ENCODE measurements around the gene CDH23.
A peak's percentile ranks its signal among the peaks of the same experiment; 100 is the strongest.

CDH23 gene

DNA sequence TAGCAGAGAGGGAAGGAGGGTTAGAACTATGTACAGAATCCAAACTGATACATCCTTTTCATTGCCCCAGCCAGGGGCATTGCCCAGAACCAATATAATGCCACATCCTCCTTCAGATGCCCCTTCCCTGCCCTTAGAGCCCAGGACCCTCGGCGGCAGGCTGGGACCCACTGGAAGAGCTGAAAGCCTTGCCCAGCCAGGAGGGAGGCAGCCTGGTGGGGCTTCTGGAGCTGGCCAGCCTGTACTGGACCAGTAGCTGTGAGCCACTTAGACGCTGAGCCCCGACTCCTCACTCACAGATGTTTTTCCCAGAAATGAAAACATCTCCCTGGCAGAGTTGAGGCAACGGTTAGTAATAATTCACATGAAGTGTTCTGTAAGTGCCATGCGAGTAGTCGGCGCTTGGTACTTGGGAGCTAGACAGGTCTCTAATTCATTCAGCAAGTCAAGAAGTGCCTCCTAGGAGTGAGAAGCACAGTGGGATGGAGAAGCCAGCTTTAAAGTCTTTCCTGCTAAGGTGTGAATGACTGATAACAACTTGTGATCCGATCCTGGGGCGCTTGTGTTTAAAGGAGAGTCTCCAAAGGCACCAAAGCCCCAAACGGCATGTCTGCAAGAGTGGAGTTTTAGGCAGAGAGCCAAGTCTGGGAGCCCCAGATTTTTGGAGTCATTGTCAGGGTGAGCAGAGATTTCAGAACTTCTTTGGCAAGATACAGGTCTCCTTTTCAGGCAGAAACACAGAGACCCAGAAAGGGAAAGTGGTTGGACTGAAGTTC, 366.8 kb downstream of the CDH23 start:
- no peak for TF ChIP-seq JUND (IDR thresholded peaks at IDR 0.05; ENCODE audit: low read depth)
- no peak for DNase-seq (ENCODE audit: low read depth in 1 of 2, low spot score in 1 of 2)
- in situ Hi-C loops (cut with HindIII; ENCODE audit: low pct_unique_long_range_greater_than_20kb, low sequenced_read_pairs): no loop called here

DNA sequence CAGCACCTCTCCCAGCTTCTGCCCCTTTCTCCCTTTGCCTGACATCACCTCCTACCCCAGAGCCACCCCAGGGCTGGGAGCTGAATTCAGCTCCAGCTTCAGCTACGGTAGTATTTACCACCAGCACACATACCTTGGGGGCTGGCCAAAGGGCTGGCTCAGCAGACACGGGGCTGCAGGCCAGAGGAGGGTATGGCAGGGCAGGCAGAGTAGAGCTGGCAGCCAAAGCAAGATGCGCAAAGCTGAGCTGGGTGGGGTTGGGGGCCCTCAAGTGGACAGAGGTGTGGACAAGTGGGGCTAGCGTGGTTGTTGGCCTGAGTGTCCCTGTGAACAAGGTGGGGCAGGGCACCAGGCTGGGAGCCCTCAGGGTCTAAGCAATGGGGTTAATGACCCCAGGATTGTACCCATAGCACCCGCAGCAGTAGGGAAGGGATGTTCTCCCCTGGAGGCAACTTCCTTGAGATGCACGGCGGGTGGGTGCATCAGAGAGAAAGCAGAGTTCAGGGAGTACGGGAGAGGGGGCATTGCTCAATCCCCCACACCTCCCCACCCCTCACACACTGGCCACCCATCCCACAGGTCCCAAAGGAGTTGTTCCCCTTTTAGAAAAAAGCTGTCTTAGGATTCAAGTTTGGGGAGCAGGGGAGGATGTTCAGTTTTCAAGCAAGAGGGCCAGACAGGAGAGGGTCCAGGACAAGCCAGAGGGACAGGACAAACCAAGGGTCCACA, 368.6 kb downstream of the CDH23 start:
- no peak for DNase-seq (ENCODE audit: low read depth in 1 of 2, low spot score in 1 of 2)
- TF ChIP-seq JUND (IDR thresholded peaks at IDR 0.05; ENCODE audit: low read depth): no peak
- in situ Hi-C loops (cut with HindIII; ENCODE audit: low pct_unique_long_range_greater_than_20kb, low sequenced_read_pairs): no loop called here

DNA sequence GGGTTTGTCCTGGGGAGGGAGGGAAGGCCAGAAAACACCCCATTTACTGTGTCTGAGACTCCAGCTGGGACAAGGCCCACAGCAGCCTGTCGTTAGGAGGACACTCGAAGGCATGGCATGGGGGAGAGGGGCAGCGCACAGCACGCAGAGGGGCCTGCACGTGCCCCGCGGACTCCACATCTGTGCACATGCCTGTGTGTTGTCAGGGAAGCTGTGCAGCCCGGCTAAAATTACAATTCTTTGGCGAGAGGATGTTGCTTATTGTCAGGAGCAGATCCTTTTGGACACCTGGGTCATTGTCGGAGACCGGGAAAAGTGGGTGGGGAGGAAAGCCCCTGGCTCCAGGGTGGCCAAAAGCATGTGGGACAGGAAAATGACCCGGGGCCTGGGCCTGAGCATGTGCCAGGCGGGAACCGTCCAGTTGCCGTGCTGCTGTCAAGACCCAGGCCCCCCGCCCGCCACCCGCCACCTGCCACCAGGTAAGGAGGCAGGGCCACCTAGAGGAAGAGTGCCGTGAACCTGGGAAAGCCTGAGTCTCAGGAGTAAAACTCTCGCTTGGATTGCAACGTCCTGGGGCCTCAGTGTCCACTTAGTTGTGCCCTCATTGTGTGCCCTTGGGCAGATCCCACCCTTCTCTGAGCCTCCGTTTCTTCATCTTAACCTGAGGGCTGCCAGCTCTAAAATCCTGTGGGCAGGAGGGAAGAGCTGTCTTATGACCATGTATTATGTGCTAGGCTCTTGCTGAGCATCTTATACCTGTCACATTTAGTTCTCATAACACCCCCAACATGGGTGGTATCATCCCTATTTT, 369.4 kb downstream of the CDH23 start:
- no peak for DNase-seq (ENCODE audit: low read depth in 1 of 2, low spot score in 1 of 2)
- in situ Hi-C loops (cut with HindIII; ENCODE audit: low pct_unique_long_range_greater_than_20kb, low sequenced_read_pairs): no loop called here
- TF ChIP-seq JUND (IDR thresholded peaks at IDR 0.05; ENCODE audit: low read depth): no peak

DNA sequence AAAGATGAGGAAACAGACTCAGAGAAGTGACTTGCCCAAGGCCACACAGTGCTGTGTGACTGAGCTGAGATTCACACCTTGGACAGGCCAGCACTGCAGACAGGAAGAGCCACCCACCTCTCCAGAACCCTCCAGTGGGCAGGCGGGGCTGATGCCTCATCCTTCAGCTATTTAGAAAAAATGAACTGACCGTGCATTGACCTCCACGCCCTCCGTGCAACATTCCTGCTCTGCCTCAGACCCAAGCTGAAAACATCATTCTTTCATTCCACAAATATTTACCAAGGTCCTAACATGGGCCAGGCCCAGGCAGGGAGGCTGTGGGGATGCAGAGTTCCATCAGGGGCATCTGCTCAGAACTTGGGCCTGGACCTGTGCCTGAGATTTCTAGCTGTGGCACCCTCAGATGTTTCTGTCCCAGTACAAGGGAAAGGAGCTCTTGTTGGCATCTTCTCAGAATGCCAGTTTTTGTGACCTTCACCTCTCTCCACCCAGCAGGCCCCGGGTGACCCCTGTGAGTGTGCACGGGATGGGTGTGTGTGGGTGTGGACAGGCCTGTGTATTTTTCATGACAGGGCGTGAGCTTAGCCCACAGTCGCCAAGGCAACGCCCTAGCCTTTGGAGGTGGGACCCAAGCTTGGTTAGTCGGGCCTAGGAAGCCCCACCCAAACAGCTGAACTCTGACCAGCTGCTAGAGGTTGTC, 370.1 kb downstream of the CDH23 start:
- peak in 1 of 2 experiments; percentile 33 for DNase-seq (ENCODE audit: low read depth in 1 of 2, low spot score in 1 of 2)
- no peak for TF ChIP-seq JUND (IDR thresholded peaks at IDR 0.05; ENCODE audit: low read depth)
- in situ Hi-C loops (cut with HindIII; ENCODE audit: low pct_unique_long_range_greater_than_20kb, low sequenced_read_pairs): no loop called here

DNA sequence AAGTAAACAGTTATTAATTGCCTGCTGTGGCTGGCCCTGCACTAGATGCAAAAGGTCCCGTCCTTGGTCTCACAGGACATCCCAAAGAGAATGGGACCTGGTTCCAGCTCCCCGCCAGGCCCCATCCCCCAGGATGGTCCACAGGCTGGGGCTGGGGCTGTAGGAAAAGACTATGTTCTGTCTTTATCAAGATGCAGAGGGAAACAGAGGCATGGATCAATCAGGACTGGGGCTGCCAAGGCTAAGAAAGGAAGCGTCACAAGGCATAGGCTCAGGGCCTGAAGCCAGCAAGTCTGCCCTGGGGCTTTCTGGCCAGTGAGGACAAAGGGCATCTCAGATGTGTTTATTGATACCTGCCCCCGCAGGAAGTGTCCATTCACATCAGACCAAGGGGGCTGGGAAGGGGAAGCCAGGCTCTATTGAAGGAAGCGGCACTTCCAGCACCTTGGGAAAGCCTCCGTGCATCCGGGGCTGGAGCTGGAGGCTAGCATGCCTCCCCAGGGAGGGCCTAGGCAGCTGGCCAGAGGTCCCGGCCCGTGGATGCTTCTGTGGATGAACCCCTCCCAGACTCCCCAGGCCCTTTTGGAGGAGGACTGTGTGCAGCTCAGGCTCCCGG, 370.8 kb downstream of the CDH23 start:
- in situ Hi-C loops (cut with HindIII; ENCODE audit: low pct_unique_long_range_greater_than_20kb, low sequenced_read_pairs): no loop called here
- TF ChIP-seq JUND (IDR thresholded peaks at IDR 0.05; ENCODE audit: low read depth): no peak
- no peak for DNase-seq (ENCODE audit: low read depth in 1 of 2, low spot score in 1 of 2)

DNA sequence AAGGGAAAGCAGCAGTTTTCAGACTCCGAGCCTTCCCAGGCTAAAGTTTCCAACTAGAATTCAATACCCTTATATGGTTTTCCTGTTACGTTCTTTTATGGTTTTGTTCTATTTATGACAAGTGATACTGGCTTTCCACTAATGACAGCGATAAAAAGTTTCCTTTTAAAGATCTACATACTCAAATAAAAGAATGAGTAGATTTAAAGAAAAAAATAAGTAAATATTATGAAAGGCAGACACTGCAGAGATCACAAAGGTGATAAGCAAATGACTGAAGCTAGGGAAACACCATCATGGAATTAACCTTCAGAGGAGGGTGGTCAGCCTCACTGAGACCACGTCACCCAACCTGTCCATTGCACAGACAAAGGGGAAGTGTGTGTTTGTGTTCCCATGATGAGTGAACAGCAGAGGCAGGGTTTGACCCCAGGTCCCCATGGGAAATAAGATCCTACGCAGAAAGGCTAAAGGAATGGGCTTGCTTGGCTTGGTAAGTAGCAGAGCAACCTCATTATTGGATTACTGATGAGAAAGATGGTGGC, 372.6 kb downstream of the CDH23 start:
- TF ChIP-seq JUND (IDR thresholded peaks at IDR 0.05; ENCODE audit: low read depth): no peak
- in situ Hi-C loops (cut with HindIII; ENCODE audit: low pct_unique_long_range_greater_than_20kb, low sequenced_read_pairs): no loop called here
- no peak for DNase-seq (ENCODE audit: low read depth in 1 of 2, low spot score in 1 of 2)

DNA sequence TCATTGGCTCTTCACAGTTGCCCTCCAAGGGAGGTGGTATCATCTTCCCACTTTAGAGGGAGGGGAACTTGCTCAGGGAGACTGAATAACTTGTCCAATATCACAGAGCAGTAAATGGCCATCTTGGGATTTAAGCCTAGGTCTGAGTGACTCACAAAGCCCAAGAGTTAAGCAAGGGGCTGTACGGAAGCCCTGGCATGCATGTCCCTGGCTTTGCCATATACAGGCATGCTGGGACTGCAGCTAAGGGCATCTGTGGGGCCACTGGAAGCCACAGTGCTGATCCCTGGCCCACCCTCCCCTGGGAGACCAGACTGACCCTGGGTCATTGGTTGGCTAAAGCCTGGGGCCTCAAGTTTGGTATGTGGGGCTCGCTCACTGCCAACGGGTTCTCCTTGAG, 373.5 kb downstream of the CDH23 start:
- TF ChIP-seq JUND (IDR thresholded peaks at IDR 0.05; ENCODE audit: low read depth): no peak
- DNase-seq (ENCODE audit: low read depth in 1 of 2, low spot score in 1 of 2): no peak
- in situ Hi-C loops (cut with HindIII; ENCODE audit: low pct_unique_long_range_greater_than_20kb, low sequenced_read_pairs): no loop called here

DNA sequence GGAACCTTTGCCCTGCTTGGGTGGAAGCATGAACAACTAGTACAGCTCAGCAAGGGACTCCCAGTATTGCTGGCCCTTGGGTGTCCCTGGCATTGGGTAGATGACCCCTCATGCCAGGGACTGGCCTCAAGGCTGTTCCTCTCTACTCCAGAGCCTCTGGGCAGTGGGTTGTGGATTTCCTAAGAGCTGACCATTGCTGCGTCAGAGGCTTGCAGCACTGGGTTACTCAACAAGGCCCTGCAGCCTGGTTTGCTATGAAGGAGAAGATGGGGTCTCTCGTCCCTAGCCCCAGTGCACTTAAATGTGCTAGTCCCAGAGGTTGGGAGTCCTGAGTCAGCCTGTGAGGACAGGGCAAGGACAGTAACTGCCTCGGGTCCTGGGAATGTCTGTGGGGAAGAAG, 374.1 kb downstream of the CDH23 start:
- in situ Hi-C loops (cut with HindIII; ENCODE audit: low pct_unique_long_range_greater_than_20kb, low sequenced_read_pairs): no loop called here

DNA sequence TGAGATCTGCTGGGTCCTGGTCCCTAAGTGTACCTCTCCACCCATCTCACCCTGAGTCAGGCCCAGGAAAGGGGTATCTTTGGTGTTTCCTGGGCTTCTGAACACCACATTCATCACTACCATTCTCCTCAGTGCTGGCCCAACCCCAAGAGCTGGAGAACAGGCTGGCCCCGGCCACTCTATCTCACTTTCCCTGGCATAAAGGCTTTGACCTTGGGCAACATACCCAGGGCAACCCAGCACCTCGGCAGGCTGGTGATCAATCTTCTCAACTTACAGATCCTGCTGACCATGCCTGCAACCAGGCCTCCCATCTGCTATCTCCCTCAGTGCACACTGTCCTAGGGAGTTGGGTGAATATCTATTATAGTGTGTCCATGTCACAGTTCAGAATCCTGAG, 374.5 kb downstream of the CDH23 start:
- in situ Hi-C loops (cut with HindIII; ENCODE audit: low pct_unique_long_range_greater_than_20kb, low sequenced_read_pairs): no loop called here
- no peak for TF ChIP-seq JUND (IDR thresholded peaks at IDR 0.05; ENCODE audit: low read depth)

More for the DNA sequence above, 374.1 kb downstream of the CDH23 start:
- TF ChIP-seq JUND (IDR thresholded peaks at IDR 0.05; ENCODE audit: low read depth): no peak
- no peak for DNase-seq (ENCODE audit: low read depth in 1 of 2, low spot score in 1 of 2)

DNA sequence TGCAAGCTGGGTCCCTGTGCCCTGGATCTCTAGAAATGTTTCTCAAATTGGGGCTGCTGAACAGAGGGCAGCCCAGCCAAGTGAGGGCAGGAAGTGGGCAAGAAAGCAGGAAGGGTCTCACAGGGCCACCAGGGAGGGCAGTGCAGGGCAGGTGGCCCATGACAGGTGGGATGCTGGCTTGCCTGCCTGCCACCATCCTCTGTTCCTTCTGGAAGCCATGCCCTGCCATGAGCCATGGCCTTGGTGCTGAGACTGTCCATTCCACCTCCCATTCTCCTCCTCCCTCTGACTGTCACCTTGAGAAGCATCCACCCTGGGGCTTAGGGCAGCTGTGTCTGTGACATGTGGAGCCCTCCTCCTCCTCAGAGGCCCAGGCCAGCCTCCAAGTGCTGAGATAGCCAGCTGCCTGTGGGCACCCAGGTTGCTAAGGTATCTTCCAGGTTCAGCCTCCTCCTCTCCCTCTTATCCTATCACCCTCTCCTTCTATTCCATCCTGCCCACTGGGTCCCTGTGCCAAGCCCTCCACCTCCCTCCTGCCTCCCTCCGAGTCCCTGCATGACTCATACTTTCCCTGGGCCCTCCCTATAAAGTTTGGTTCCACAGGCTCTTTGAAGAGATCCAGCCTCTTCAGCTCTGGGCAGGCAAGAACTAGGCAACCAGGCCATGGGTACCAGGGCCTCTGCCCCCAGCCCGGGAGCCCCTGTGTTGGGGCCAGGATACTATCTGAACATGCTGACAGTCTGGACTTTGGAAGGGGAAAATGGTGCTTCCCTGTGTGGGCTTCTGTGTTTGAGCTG, 375.3 kb downstream of the CDH23 start:
- no peak for TF ChIP-seq JUND (IDR thresholded peaks at IDR 0.05; ENCODE audit: low read depth)
- in situ Hi-C loops (cut with HindIII; ENCODE audit: low pct_unique_long_range_greater_than_20kb, low sequenced_read_pairs): no loop called here
- DNase-seq (ENCODE audit: low read depth in 1 of 2, low spot score in 1 of 2): no peak

More for the DNA sequence above, 374.5 kb downstream of the CDH23 start:
- no peak for DNase-seq (ENCODE audit: low read depth in 1 of 2, low spot score in 1 of 2)

DNA sequence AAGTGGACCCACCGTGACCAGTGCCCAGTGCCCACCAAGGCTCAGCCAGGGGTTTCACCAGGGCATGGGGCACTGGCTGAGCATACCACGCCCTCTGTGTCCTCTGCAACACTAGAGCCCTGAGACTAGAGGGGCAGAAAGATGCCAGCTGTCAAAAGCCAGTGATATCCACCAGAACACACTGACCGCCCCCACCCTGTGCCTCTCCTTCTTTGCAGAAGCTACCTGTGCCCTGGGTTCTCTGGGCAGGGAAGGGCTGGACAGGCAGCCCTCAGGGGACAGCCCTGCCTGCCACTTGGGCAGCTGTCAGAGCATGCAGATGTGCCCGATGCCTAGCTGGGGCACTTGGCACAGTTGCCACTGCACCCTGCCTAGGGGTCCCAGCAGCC, 376.1 kb downstream of the CDH23 start:
- DNase-seq (ENCODE audit: low read depth in 1 of 2, low spot score in 1 of 2): no peak
- in situ Hi-C loops (cut with HindIII; ENCODE audit: low pct_unique_long_range_greater_than_20kb, low sequenced_read_pairs): no loop called here
- no peak for TF ChIP-seq JUND (IDR thresholded peaks at IDR 0.05; ENCODE audit: low read depth)

All from T47D (cell line).